BLaER1 (cell line): ENCODE data around the gene LSMEM2.
"Not testable (repeated sequence)": the region's sequence is repeated elsewhere in the genome, so short reads cannot be mapped to it uniquely, and the experiment has no call there.

Source experiments
- H3K27ac ChIP-seq: shearing (Covaris generic); formaldehyde crosslinking; 2 replicates; pipeline ENCODE4 v1.8.1; 2022
- H3K27me3 ChIP-seq: shearing (Covaris generic); formaldehyde crosslinking; 2 replicates; pipeline ENCODE4 v1.8.1; 2022
- H3K36me3 ChIP-seq: shearing (Covaris generic); formaldehyde crosslinking; 2 replicates; pipeline ENCODE4 v1.8.1; 2022
- H3K4me1 ChIP-seq: shearing (Covaris generic); formaldehyde crosslinking; 2 replicates; pipeline ENCODE4 v1.8.1; 2022
- H3K4me2 ChIP-seq: shearing (Covaris generic); formaldehyde crosslinking; 2 replicates; pipeline ENCODE4 v1.8.1; 2022
- H3K4me3 ChIP-seq: shearing (Covaris generic); formaldehyde crosslinking; 2 replicates; pipeline ENCODE4 v1.8.1; 2022
- H3K9ac ChIP-seq: shearing (Covaris generic); formaldehyde crosslinking; 2 replicates; pipeline ENCODE4 v1.8.1; 2022
- H3K9me3 ChIP-seq: shearing (Covaris generic); formaldehyde crosslinking; 2 replicates; pipeline ENCODE4 v1.8.1; 2022
- H4K20me1 ChIP-seq: shearing (Covaris generic); formaldehyde crosslinking; 2 replicates; pipeline ENCODE4 v1.8.1; 2022
- Cebpa-rat ChIP-seq: shearing (Covaris generic); IDR thresholded peaks from 2 replicates; pipeline ENCODE4 v1.8.1; 2022

LSMEM2 gene

GRCh38 chr3:50302095-50303012, 23.5 kb downstream of the LSMEM2 start:
- H3K4me3 ChIP-seq, result no peak overlapping the region

GRCh38 chr3:50303013-50303815, 24.3 kb downstream of the LSMEM2 start, which contains the start of gene HYAL1:
TSS of gene HYAL1 (minus strand) at chr3:50303574. CDS start at chr3:50302956, 618 bp downstream.
- Histone ChIP-seq H3K27ac (no peak within 1 kb of the TSS), H3K4me1 (peaks cover 14% of the 10 kb centered on the region), H3K9me3 (peaks cover 22% of the 10 kb centered on the region), H3K27me3 (no peaks in the 10 kb centered on the region), H4K20me1 (0 out of 2 replicates have a peak, but pooled peaks cover 4% of the 10 kb centered on the region), H3K9ac (no peak within 1 kb of the TSS), H3K4me3 (no peak within 1 kb of the TSS), H3K4me2 (no peak within 1 kb of the TSS), H3K36me3 (peaks cover 15% of the 10 kb centered on the region; the same call in 1 of the 2 replicates)
- no peak for TF ChIP-seq Cebpa-rat

More at GRCh38 chr3:50302095-50303012, 23.5 kb downstream of the LSMEM2 start:
- no peak overlapping the region for H3K4me2 ChIP-seq
- no peak overlapping the region for H3K27ac ChIP-seq
- no peak overlapping the region for H3K9ac ChIP-seq
- H4K20me1 ChIP-seq, result 0 out of 2 replicates have a peak, but pooled peaks cover 8% of the 10 kb centered on the region
- peaks cover 21% of the 10 kb centered on the region for H3K4me1 ChIP-seq
- peaks cover 10% of the 10 kb centered on the region for H3K36me3 ChIP-seq
- peaks cover 13% of the 10 kb centered on the region for H3K9me3 ChIP-seq
- H3K27me3 ChIP-seq, result no peaks in the 10 kb centered on the region
- no peak for TF ChIP-seq Cebpa-rat

- Histone ChIP-seq H3K27ac (no peak overlapping the region), H4K20me1 (no peaks in the 10 kb centered on the region), H3K9me3 (peaks cover 35% of the 10 kb centered on the region), H3K27me3 (no peaks in the 10 kb centered on the region), H3K9ac (no peak overlapping the region), H3K4me2 (no peak overlapping the region), H3K4me3 (no peak overlapping the region), H3K4me1 (peaks cover 9% of the 10 kb centered on the region), H3K36me3 (peaks cover 25% of the 10 kb centered on the region)
- no peak for TF ChIP-seq Cebpa-rat
Measured at GRCh38 chr3:50304601-50305000, 25.7 kb downstream of the LSMEM2 start.

- H3K27me3 ChIP-seq, H3K27ac ChIP-seq, H3K4me1 ChIP-seq, H3K4me2 ChIP-seq, H3K4me3 ChIP-seq, H3K9ac ChIP-seq: not testable (repeated sequence)
- peaks cover 15% of the 10 kb centered on the region for H4K20me1 ChIP-seq
- peaks cover 46% of the 10 kb centered on the region for H3K36me3 ChIP-seq
- H3K9me3 ChIP-seq, result peaks cover 29% of the 10 kb centered on the region
Measured at GRCh38 chr3:50312041-50312440, 33.2 kb downstream of the LSMEM2 start.

GRCh38 chr3:50314342-50314741, 35.5 kb downstream of the LSMEM2 start:
- no peak overlapping the region for H3K4me2 ChIP-seq
- H4K20me1 ChIP-seq, result peaks cover 37% of the 10 kb centered on the region
- H3K9ac ChIP-seq, result no peak overlapping the region
- peaks cover 6% of the 10 kb centered on the region for H3K9me3 ChIP-seq
- H3K27ac ChIP-seq, result no peak overlapping the region
- H3K4me1 ChIP-seq, result peaks cover 28% of the 10 kb centered on the region
- no peaks in the 10 kb centered on the region for H3K27me3 ChIP-seq
- peaks cover 55% of the 10 kb centered on the region for H3K36me3 ChIP-seq
- no peak for TF ChIP-seq Cebpa-rat
- no peak overlapping the region for H3K4me3 ChIP-seq

- Histone ChIP-seq H3K4me1 (peaks cover 33% of the 10 kb centered on the region), H3K4me3 (no peak overlapping the region), H3K36me3 (peaks cover 55% of the 10 kb centered on the region), H3K27me3 (no peaks in the 10 kb centered on the region), H3K4me2 (no peak overlapping the region), H3K9me3 (peaks cover under 1% of the 10 kb centered on the region), H3K27ac (no peak overlapping the region), H4K20me1 (peaks cover 42% of the 10 kb centered on the region), H3K9ac (no peak overlapping the region)
- no peak for TF ChIP-seq Cebpa-rat
Measured at GRCh38 chr3:50314816-50315215, 35.9 kb downstream of the LSMEM2 start.

- peaks cover 58% of the 10 kb centered on the region for H3K36me3 ChIP-seq
- no peaks in the 10 kb centered on the region for H3K9me3 ChIP-seq
- peak overlapping the region; percentile 44 for H3K27ac ChIP-seq
- H3K27me3 ChIP-seq, result no peaks in the 10 kb centered on the region
- TF ChIP-seq Cebpa-rat, result no peak
- no peak overlapping the region for H3K4me3 ChIP-seq
- H3K4me2 ChIP-seq, result no peak overlapping the region
- no peak overlapping the region for H3K9ac ChIP-seq
- H3K4me1 ChIP-seq, result peaks cover 41% of the 10 kb centered on the region
- H4K20me1 ChIP-seq, result peaks cover 49% of the 10 kb centered on the region
Measured at GRCh38 chr3:50316657-50317242, 37.9 kb downstream of the LSMEM2 start.

- Histone ChIP-seq H3K36me3 (peaks cover 58% of the 10 kb centered on the region), H3K27me3 (no peaks in the 10 kb centered on the region), H3K9ac (0 out of 2 replicates have a peak overlapping the region, but pooled peaks have one; percentile 11), H3K4me2 (peak overlapping the region; percentile 94), H3K4me1 (peaks cover 46% of the 10 kb centered on the region), H3K4me3 (no peak overlapping the region), H3K27ac (peak overlapping the region; percentile 44), H4K20me1 (peaks cover 49% of the 10 kb centered on the region), H3K9me3 (no peaks in the 10 kb centered on the region)
- no peak for TF ChIP-seq Cebpa-rat
Measured at GRCh38 chr3:50317300-50317699, 38.4 kb downstream of the LSMEM2 start.

- peaks cover 49% of the 10 kb centered on the region for H4K20me1 ChIP-seq
- H3K36me3 ChIP-seq, result peaks cover 58% of the 10 kb centered on the region
- peak overlapping the region; percentile 11; the same call in 1 of the 2 replicates for H3K4me3 ChIP-seq
- no peaks in the 10 kb centered on the region for H3K9me3 ChIP-seq
- H3K9ac ChIP-seq, result peak overlapping the region; percentile 11
- no peaks in the 10 kb centered on the region for H3K27me3 ChIP-seq
- H3K27ac ChIP-seq, result peak overlapping the region; percentile 44; the same call in 1 of the 2 replicates
- H3K4me1 ChIP-seq, result peaks cover 55% of the 10 kb centered on the region
- H3K4me2 ChIP-seq, result peak overlapping the region; percentile 94
- no peak for TF ChIP-seq Cebpa-rat
Measured at GRCh38 chr3:50318163-50318562, 39.3 kb downstream of the LSMEM2 start.
